Heart right ventricle (tissue), 16 donors: Measurements from ENCODE around the gene MVD. TPM values are rescaled to one million over a fixed set of nuclear protein-coding genes. Genes with fewer than 3 reads are reported as not detected.
A peak's percentile ranks its signal among the peaks of the same experiment; 100 is the strongest.

Experiments used
- ATAC-seq, 8 donors: fragments of 200-7000 bp; cut with Tn5 transposase; one replicate each; pipeline ENCODE4 v1.9.1; 2020; ENCODE audit warnings: mild to moderate bottlenecking in 8 of 8, moderate library complexity in 8 of 8, moderate number of reproducible peaks in 1 of 8
- DNase-seq, 2 donors: peaks; one replicate each; pipeline ENCODE4 v3.0.0-alpha.2; 2020
- H3K27ac ChIP-seq, 10 donors: fragments of 200-600 bp; sonication (generic) in 2 of 10; one replicate each; pipeline versions ENCODE4 v1.5.0 to v1.8.0; 2020 to 2022; ENCODE audit warnings: mild to moderate bottlenecking in 3 of 10
- H3K27me3 ChIP-seq, 7 donors: fragments of 200-600 bp; one replicate each; pipeline ENCODE4 v1.8.0; 2021 to 2022; ENCODE audit warnings: mild to moderate bottlenecking in 2 of 7
- H3K36me3 ChIP-seq, 9 donors: fragments of 200-600 bp; sonication (generic) in 1 of 9; one replicate each; pipeline versions ENCODE4 v1.5.0 to v1.8.0; 2020 to 2022; ENCODE audit warnings: mild to moderate bottlenecking in 2 of 9
- H3K4me1 ChIP-seq, 9 donors: fragments of 200-600 bp; sonication (generic) in 1 of 9; one replicate each; pipeline versions ENCODE4 v1.5.0 to v1.8.0; 2020 to 2022; ENCODE audit warnings: mild to moderate bottlenecking in 4 of 9
- H3K4me3 ChIP-seq, 10 donors: fragments of 200-600 bp; sonication (generic) in 2 of 10; one replicate each; pipeline versions ENCODE4 v1.5.0 to v1.8.0; 2020 to 2022; ENCODE audit warnings: mild to moderate bottlenecking in 7 of 10, moderate library complexity in 2 of 10
- H3K9me3 ChIP-seq, 11 donors: fragments of 200-600 bp in 10 of 11; sonication (generic) in 2 of 11; one replicate each; pipeline versions ENCODE4 v1.5.0 to v1.8.0; 2013 to 2022; ENCODE audit warnings: mild to moderate bottlenecking in 2 of 11, control low read depth in 1 of 11, moderate library complexity in 1 of 11
- WGBS, 2 donors: extraction: QIAGEN DNeasy Blood & Tissue Kit; methylation state at CpG; one replicate each; pipeline ENCODE4 v1.1.7; 2013; ENCODE audit warnings: inconsistent platforms in 1 of 2; 5-methylcytosine and 5-hydroxymethylcytosine counted together
- intact Hi-C, 10 donors: fragments of 100-400 bp; cut with DNase I; formaldehyde crosslinking; loops; one replicate each; pipeline versions ENCODE4 v1.11.1 to v1.14.2; 2022
- polyA plus RNA-seq, 2 donors: library from polyadenylated mRNA; stranded (reverse); fragments of 200-250 nt; gene quantifications; one replicate each; pipeline ENCODE4 v1.2.3, GENCODE V29; 2013
- total RNA-seq, 10 donors: library from RNA; stranded (reverse); fragmentation: NEBNext Ultra II Directional in 3 of 10; extraction: Animal tissue kit (Norgen Biotek cat#: 25700) in 3 of 10; gene quantifications; one replicate each; pipeline versions ENCODE4 v1.2.1 to v1.2.4, GENCODE V29; 2021 to 2023
- TF ChIP-seq, protein P1 (sequence below), 9 donors: fragments of 200-600 bp; sonication (generic) in 2 of 9; IDR thresholded peaks; one replicate each; pipeline versions ENCODE4 v1.5.0 to v1.8.0; 2021 to 2022; ENCODE audit warnings: antibody characterized with exemption in 9 of 9, mild to moderate bottlenecking in 5 of 9, moderate library complexity in 1 of 9
- donor health status: Arrhythmogenic right ventricular cardiomyopathy.
- donor health status: ischemic (EF 13 %, LVEDD 7.1; RV severe dilation, severe dysfunction).
- donor health status: healthy with polysubstance abuse.
- donor health status: DM: no; HTN: yes; CAD: no.
- donor health status: DM: no; HTN: no; CAD: no.
- donor health status: ischemic (EF 25% LVEDD 6.9; RV normal size, moderate dysfunction).
- donor health status: ischemic (EF 25% LVEDD 5.7; RV mildly dilated, moderate dysfunction).
- donor health status: healthy.
- donor health status: DM: yes; HTN: yes; CAD: no.
- donor health status: Ischemic cardiomyopathy.
- donor health status: ischemic (EF 35%, LVEDD 5.7; RV mildly dilated, moderate dysfunction).
- donor health status: nonischemic (EF 11% LVEDD 7.7; RV severe dilation, severe dysfunction).
- donor health status: DM: yes; HTN: yes; CAD: no.
- donor health status: PGD.
- donor health status: ischemic (EF 29% LVEDD 5.4; RV normal size, mild dysfunction).
- donor health status: nonischemic (EF 23%, LVEDD 6.1; RV moderate dilation, normal function).

The MVD gene
- total and polyA plus RNA-seq, 12 donors, result 15.5 to 36.3 (median 22.2) TPM

GRCh38 chr16:88665570-88665969, 2.7 kb upstream of the MVD start:
- H3K27ac ChIP-seq, result peak overlapping the region in 4 of 10 donors; percentile 18 to 62 (median 40)
- H3K4me1 ChIP-seq, result peaks cover 2 to 45% (median 30%) of the 10 kb centered on the region in 9 donors
- no peak overlapping the region for H3K4me3 ChIP-seq
- intact Hi-C loops, result loop anchor here in 1 of 10 donors (10.0 kb wide), 1 partner anchor 71 kb away; no protein-coding TSS in a partner anchor
- 83% methylated on average over 3 of the region's 3 CpGs for WGBS, 2 donors
- DNase-seq (no peak), ATAC-seq (no peak)
- H3K36me3 ChIP-seq, result peaks cover 0 to 6% (median 0%) of the 10 kb centered on the region in 9 donors
- H3K9me3 ChIP-seq, result no peaks in the 10 kb centered on the region
- H3K27me3 ChIP-seq, result no peaks in the 10 kb centered on the region
- TF ChIP-seq, protein P1, sequence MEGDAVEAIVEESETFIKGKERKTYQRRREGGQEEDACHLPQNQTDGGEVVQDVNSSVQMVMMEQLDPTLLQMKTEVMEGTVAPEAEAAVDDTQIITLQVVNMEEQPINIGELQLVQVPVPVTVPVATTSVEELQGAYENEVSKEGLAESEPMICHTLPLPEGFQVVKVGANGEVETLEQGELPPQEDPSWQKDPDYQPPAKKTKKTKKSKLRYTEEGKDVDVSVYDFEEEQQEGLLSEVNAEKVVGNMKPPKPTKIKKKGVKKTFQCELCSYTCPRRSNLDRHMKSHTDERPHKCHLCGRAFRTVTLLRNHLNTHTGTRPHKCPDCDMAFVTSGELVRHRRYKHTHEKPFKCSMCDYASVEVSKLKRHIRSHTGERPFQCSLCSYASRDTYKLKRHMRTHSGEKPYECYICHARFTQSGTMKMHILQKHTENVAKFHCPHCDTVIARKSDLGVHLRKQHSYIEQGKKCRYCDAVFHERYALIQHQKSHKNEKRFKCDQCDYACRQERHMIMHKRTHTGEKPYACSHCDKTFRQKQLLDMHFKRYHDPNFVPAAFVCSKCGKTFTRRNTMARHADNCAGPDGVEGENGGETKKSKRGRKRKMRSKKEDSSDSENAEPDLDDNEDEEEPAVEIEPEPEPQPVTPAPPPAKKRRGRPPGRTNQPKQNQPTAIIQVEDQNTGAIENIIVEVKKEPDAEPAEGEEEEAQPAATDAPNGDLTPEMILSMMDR (IDR thresholded peaks at IDR 0.05), result no peak

DNA sequence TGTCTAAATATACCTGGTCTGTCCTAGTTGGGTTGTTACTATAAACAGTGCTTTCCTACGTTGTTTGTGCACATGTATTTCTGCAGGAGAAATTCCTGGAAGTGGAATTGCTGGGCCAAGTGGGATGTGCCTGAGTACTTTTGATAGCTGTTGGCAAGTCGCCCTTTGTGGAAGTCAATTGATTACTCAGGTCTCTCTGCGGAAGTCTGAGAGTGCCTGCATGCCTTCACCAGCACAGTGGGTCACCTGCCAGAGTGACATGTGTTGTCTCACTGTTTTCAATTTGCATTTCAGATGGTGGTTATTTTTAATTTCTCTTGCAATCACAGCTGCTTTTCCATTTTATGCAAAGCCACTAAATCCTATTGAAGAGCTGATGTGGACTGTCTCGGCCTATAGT, 2.3 kb upstream of the MVD start:
- peaks cover 2 to 45% (median 30%) of the 10 kb centered on the region in 9 donors for H3K4me1 ChIP-seq
- peak in 5 of 8 donors; percentile 8 to 31 (median 16) for ATAC-seq

DNA sequence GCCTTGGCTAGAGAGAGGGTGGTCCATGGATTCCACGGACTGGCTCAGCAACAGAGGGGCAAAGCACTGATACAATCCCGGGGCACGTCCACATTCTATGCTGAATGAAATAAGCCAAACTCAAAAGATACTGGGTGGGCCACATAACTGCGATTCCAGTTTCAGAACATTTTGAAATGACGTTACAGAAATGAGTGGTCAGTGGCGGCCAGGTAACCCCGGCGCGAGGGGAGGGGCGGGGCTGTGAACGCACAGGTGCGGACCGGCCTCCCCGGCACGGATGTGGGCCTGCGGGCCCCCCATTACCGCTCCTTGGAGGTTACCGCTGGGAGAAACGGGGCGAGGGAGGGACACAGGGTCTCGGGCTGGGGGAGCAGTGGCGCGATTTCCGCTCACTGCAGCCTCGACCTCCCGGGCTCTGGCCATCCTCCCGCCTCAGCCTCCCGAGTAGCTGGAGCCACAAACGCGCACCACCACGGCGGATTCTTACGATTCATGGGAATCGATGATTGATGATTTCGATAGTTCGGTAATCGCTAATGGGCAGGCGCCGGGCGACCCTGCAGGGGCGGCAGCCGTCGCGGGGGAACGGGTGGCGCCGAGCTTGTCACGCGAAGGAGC, 559 bp downstream of the MVD start:
- peak overlapping the region; percentile 59 to 93 (median 88) for H3K27ac ChIP-seq
- ATAC-seq, result no peak
- intact Hi-C loops, result loop anchor here in 2 of 10 donors (5.0 to 10.0 kb wide), 3 partner anchors 40 to 68 kb away; partner anchors contain the start of genes CTU2 (in 1 of the 2) and RNF166 (in 1 of the 2)
- TF ChIP-seq, protein P1 (IDR thresholded peaks at IDR 0.05), result no peak
- H3K27me3 ChIP-seq, result no peaks in the 10 kb centered on the region
- peaks cover 0 to 10% (median 0%) of the 10 kb centered on the region in 9 donors for H3K36me3 ChIP-seq
- 1 to 2% methylated on average over 48 to 49 of the region's 49 CpGs for WGBS, 2 donors
- no peaks in the 10 kb centered on the region for H3K9me3 ChIP-seq
- peak overlapping the region; percentile 68 to 99 (median 90) for H3K4me3 ChIP-seq
- H3K4me1 ChIP-seq, result peaks cover 2 to 42% (median 30%) of the 10 kb centered on the region in 9 donors
- no peak for DNase-seq

More for the DNA sequence above, 2.3 kb upstream of the MVD start:
- Histone ChIP-seq H3K36me3 (peaks cover 0 to 6% (median 0%) of the 10 kb centered on the region in 9 donors), H3K27me3 (no peaks in the 10 kb centered on the region), H3K9me3 (no peaks in the 10 kb centered on the region), H3K27ac (peak overlapping the region in 4 of 10 donors; percentile 18 to 62 (median 46)), H3K4me3 (no peak overlapping the region)
- TF ChIP-seq, protein P1 (IDR thresholded peaks at IDR 0.05), result no peak
- DNase-seq, result peak in 1 of 2 donors; percentile 66
- 31 to 33% methylated on average over 4 of the region's 4 CpGs for WGBS, 2 donors
- intact Hi-C loops, result loop anchor here in 1 of 10 donors (10.0 kb wide), 1 partner anchor 70 kb away; no protein-coding TSS in a partner anchor

- no peak for ATAC-seq
These were observed 1.4 kb downstream of the MVD start for GRCh38 chr16:88661468-88661867.

More at GRCh38 chr16:88661468-88661867, 1.4 kb downstream of the MVD start:
- Histone ChIP-seq H3K9me3 (no peaks in the 10 kb centered on the region), H3K4me3 (no peak overlapping the region), H3K36me3 (peaks cover 0 to 14% (median 0%) of the 10 kb centered on the region in 9 donors), H3K27ac (no peak overlapping the region), H3K27me3 (no peaks in the 10 kb centered on the region), H3K4me1 (peaks cover 2 to 41% (median 30%) of the 10 kb centered on the region in 9 donors)
- intact Hi-C loops, result loop anchor here in 2 of 10 donors (5.0 to 10.0 kb wide), 3 partner anchors 41 to 67 kb away; partner anchors contain the start of genes CTU2 (in 1 of the 2) and RNF166 (in 1 of the 2)
- DNase-seq, result no peak
- WGBS, 2 donors, result 88 to 89% methylated on average over 10 of the region's 10 CpGs
- TF ChIP-seq, protein P1 (IDR thresholded peaks at IDR 0.05), result no peak
